ENCODE results near the gene TPD52L2.
"Not testable (repeated sequence)": the region's sequence is repeated elsewhere in the genome, so short reads cannot be mapped to it uniquely, and the experiment has no call there.

TPD52L2 gene

DNA sequence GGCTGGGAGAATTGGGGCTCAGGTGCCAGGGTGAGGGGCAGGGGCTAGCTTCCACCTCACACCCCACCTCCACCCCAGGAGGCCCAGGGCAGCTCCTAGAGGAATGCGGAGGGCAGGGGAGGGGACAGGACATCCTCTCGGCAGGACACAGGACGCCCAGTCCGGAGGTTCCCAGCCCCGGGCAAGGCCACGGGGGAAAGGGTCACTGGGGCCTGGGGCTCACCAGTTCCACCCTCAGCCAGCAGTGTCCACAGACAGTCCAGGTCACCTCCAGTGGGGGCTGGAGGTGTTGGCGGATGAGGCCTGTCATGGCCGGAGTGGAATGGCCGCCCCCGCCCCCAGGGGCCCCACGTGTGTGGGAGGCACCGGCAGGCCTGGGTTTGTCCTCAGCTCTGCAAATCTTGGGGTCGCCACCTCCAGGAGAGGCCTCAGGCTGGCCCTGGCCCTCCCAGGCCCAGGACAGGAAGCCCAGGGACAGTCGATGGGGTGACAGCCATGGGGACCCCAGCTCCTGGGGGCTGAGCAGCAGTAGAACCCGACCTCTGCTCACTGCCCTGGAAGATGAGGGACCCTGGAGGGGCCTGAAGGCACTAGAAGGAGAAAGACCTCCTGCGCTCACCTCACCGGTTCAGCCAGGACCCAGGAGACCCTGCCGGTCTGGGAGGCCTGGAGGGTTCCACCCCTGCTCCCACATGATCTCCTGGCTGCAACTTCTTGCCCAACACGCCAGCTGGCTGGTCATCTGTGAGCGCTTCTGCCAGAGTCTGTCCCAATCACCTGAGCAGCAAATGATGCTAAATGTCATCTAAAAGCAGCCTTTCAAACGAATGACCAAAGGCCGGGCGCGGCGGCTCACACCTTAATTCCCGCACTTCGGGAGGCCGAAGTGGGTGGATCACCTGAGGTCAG is 16.8 kb upstream of the TPD52L2 start:
- ATAC-seq, result no peak
- no peak for TF ChIP-seq ZFP30 (CRISPR knock-in tag; IDR thresholded peaks at IDR 0.05)
- TF ChIP-seq ISL1 (CRISPR knock-in tag; IDR thresholded peaks at IDR 0.05), result no peak
- TF ChIP-seq, protein P1, sequence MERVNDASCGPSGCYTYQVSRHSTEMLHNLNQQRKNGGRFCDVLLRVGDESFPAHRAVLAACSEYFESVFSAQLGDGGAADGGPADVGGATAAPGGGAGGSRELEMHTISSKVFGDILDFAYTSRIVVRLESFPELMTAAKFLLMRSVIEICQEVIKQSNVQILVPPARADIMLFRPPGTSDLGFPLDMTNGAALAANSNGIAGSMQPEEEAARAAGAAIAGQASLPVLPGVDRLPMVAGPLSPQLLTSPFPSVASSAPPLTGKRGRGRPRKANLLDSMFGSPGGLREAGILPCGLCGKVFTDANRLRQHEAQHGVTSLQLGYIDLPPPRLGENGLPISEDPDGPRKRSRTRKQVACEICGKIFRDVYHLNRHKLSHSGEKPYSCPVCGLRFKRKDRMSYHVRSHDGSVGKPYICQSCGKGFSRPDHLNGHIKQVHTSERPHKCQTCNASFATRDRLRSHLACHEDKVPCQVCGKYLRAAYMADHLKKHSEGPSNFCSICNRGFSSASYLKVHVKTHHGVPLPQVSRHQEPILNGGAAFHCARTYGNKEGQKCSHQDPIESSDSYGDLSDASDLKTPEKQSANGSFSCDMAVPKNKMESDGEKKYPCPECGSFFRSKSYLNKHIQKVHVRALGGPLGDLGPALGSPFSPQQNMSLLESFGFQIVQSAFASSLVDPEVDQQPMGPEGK (CRISPR knock-in tag; IDR thresholded peaks at IDR 0.05; ENCODE audit: borderline replicate concordance), result no peak
- no peak for TF ChIP-seq ZFP3 (CRISPR knock-in tag; IDR thresholded peaks at IDR 0.05)
- TF ChIP-seq BACH2 (CRISPR knock-in tag; IDR thresholded peaks at IDR 0.05; ENCODE audit: borderline replicate concordance), result no peak

DNA sequence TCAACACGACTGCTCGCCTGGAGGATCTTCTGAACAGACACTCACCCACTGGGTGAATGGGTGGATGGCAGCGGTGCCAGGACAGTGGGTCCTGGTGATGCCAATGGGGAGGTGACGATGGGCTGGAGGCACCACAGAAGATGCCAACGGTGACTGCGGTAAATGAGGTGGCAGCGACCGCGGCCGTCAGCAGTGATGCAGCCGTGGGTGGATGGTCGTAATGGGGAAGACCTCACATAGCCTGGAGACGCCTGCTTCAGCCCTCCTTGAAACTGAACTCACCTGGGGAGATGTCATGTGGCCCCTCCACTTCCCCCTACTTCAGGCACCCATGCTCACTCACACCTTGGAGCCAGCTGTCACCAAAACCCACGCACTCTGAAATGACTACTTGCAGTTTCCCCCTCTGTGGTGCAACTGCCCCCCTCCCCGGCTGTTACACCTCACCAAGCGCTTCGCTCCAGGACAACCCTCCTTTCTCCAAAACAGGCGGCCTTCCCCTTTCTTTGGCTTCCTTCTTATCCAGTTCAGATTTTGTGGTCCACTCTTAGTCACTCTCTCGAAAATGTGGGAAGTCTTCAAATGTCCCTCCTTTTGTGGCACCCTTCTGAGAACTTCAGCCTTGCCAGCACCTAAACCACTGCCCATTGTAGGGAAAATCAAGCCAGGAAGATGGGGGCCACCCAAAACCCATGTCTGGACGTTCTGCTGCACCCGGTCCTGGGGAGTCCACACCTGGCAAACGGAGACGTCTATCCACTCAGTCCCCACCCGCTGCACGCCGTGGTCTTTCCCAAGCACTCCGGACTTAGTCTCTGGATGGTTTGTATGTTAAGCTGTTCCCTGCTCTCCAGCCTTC is 14.2 kb upstream of the TPD52L2 start:
- no peak for TF ChIP-seq ZNF8 (CRISPR knock-in tag; IDR thresholded peaks at IDR 0.05)
- no peak for TF ChIP-seq RARB (CRISPR knock-in tag; IDR thresholded peaks at IDR 0.05)
- no peak for TF ChIP-seq OSR1 (CRISPR knock-in tag; IDR thresholded peaks at IDR 0.05)
- no peak for TF ChIP-seq TCF4 (CRISPR knock-in tag; IDR thresholded peaks at IDR 0.05; ENCODE audit: borderline replicate concordance)
- TF ChIP-seq ZFP30 (CRISPR knock-in tag; IDR thresholded peaks at IDR 0.05), result no peak
- TF ChIP-seq ZNF70 (CRISPR knock-in tag; IDR thresholded peaks at IDR 0.05), result no peak
- TF ChIP-seq, protein P2, sequence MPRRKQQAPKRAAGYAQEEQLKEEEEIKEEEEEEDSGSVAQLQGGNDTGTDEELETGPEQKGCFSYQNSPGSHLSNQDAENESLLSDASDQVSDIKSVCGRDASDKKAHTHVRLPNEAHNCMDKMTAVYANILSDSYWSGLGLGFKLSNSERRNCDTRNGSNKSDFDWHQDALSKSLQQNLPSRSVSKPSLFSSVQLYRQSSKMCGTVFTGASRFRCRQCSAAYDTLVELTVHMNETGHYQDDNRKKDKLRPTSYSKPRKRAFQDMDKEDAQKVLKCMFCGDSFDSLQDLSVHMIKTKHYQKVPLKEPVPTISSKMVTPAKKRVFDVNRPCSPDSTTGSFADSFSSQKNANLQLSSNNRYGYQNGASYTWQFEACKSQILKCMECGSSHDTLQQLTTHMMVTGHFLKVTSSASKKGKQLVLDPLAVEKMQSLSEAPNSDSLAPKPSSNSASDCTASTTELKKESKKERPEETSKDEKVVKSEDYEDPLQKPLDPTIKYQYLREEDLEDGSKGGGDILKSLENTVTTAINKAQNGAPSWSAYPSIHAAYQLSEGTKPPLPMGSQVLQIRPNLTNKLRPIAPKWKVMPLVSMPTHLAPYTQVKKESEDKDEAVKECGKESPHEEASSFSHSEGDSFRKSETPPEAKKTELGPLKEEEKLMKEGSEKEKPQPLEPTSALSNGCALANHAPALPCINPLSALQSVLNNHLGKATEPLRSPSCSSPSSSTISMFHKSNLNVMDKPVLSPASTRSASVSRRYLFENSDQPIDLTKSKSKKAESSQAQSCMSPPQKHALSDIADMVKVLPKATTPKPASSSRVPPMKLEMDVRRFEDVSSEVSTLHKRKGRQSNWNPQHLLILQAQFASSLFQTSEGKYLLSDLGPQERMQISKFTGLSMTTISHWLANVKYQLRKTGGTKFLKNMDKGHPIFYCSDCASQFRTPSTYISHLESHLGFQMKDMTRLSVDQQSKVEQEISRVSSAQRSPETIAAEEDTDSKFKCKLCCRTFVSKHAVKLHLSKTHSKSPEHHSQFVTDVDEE (CRISPR knock-in tag; IDR thresholded peaks at IDR 0.05), result no peak
- TF ChIP-seq ZC3H10 (CRISPR knock-in tag; IDR thresholded peaks at IDR 0.05), result no peak
- TF ChIP-seq, protein P3, sequence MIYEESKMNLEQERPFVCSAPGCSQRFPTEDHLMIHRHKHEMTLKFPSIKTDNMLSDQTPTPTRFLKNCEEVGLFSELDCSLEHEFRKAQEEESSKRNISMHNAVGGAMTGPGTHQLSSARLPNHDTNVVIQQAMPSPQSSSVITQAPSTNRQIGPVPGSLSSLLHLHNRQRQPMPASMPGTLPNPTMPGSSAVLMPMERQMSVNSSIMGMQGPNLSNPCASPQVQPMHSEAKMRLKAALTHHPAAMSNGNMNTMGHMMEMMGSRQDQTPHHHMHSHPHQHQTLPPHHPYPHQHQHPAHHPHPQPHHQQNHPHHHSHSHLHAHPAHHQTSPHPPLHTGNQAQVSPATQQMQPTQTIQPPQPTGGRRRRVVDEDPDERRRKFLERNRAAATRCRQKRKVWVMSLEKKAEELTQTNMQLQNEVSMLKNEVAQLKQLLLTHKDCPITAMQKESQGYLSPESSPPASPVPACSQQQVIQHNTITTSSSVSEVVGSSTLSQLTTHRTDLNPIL (CRISPR knock-in tag; IDR thresholded peaks at IDR 0.05; ENCODE audit: low read depth), result no peak
- TF ChIP-seq ARNTL (CRISPR knock-in tag; IDR thresholded peaks at IDR 0.05; ENCODE audit: borderline replicate concordance, low read depth), result no peak
- TF ChIP-seq, protein P4, sequence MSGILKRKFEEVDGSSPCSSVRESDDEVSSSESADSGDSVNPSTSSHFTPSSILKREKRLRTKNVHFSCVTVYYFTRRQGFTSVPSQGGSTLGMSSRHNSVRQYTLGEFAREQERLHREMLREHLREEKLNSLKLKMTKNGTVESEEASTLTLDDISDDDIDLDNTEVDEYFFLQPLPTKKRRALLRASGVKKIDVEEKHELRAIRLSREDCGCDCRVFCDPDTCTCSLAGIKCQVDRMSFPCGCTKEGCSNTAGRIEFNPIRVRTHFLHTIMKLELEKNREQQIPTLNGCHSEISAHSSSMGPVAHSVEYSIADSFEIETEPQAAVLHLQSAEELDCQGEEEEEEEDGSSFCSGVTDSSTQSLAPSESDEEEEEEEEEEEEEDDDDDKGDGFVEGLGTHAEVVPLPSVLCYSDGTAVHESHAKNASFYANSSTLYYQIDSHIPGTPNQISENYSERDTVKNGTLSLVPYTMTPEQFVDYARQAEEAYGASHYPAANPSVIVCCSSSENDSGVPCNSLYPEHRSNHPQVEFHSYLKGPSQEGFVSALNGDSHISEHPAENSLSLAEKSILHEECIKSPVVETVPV (CRISPR knock-in tag; IDR thresholded peaks at IDR 0.05), result no peak
- TF ChIP-seq CSDC2 (CRISPR knock-in tag; IDR thresholded peaks at IDR 0.05), result no peak
- no peak for TF ChIP-seq ESRRG (CRISPR knock-in tag; IDR thresholded peaks at IDR 0.05)
- no peak for TF ChIP-seq BACH2 (CRISPR knock-in tag; IDR thresholded peaks at IDR 0.05; ENCODE audit: borderline replicate concordance)
- no peak for TF ChIP-seq ZFP3 (CRISPR knock-in tag; IDR thresholded peaks at IDR 0.05)
- TF ChIP-seq ISL1 (CRISPR knock-in tag; IDR thresholded peaks at IDR 0.05), result no peak
- ATAC-seq, result no peak

DNA sequence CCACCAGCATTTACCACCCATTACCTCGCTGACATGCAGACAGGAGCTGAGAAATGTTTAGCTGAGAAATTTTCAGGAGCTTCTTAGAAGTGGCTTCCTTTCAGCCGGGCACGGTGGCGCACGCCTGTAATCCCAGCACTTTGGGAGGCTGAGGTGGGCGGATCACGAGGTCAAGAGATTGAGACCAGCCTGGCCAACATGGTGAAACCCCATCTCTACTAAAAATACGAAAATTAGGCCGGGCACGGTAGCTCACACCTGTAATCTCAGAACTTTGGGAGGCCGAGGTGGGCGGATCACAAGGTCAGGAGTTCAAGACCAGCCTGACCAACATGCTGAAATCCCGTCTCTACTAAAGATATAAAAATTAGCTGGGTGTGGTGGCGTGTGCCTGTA is 13.5 kb upstream of the TPD52L2 start:
- not testable (repeated sequence) for ATAC-seq

DNA sequence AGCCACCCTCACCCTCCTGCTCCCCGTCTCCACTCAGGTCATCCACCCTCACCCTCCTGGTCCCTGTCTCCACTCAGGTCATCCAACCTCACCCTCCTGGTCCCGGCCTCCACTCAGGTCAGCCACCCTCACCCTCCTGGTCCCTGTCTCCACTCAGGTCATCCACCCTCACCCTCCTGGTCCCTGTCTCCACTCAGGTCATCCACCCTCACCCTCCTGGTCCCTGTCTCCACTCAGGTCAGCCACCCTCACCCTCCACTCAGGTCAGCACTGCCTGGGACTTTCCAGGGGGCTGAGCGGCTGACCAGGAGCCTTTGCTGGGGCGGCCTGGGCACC is 11.4 kb upstream of the TPD52L2 start:
- ATAC-seq, result not testable (repeated sequence)

All from SK-N-SH treated with all-trans-retinoic acid at 6 μM for 48 hours (cell line).